GM12878 (cell line): ENCODE data around the gene ULK1. TPM values are rescaled to one million over a fixed set of nuclear protein-coding genes. Genes with fewer than 3 reads are reported as not detected.

ENCODE experiments used
- ATAC-seq: fragments of 200-7000 bp; cut with Tn5 transposase; 3 replicates; pipeline ENCODE4 v1.9.1; 2020; ENCODE audit warnings: mild to moderate bottlenecking, moderate library complexity
- BruUV-seq: library from RNA; stranded (reverse); fragments of 400-500 nt; replicated peaks from 2 replicates; lab custom pipeline; 2021; lab: Mats Ljungman, UMichigan
- CTCF ChIA-PET: fragments of 300-600 bp; sonication (Branson Sonifier 250); formaldehyde crosslinking; extraction: SDS; loops from one replicate; lab custom pipeline; 2021; ENCODE audit warnings: inconsistent platforms; lab: Yijun Ruan, JAX
- POLR2A ChIA-PET: fragments of 350-600 bp; formaldehyde crosslinking; extraction: SDS; loops from one replicate; lab custom pipeline; 2021; ENCODE audit warnings: inconsistent platforms; lab: Charles Lee
- RAD21 ChIA-PET: fragments of 300-600 bp; sonication (Branson Sonifier 250); formaldehyde crosslinking; loops from one replicate; lab custom pipeline; 2023; ENCODE audit warnings: antibody characterized with exemption; ENCODE audit not compliant: unreplicated experiment; lab: Charles Lee
- SMC1A ChIA-PET: fragments of 300-600 bp; sonication (Branson Sonifier 250); formaldehyde crosslinking; loops from one replicate; lab custom pipeline; 2023; ENCODE audit not compliant: unreplicated experiment, uncharacterized antibody; lab: Charles Lee
- DNase-seq: peaks from one replicate; pipeline ENCODE4 v3.0.0-alpha.2; 2011; ENCODE audit warnings: low read depth, low spot score
- FAIRE-seq: peaks from 3 replicates; lab custom pipeline; 2011; peaks lifted over from hg19 to GRCh38; lab: Jason Lieb, UNC
- H2AFZ ChIP-seq: 2 replicates; pipeline ENCODE4 v1.6.0; 2011; ENCODE audit warnings: low read depth, low read length, control low read depth; ENCODE audit not compliant: control insufficient read depth
- H3K27ac ChIP-seq: 2 replicates; pipeline ENCODE4 v1.5.1; 2011; ENCODE audit warnings: control low read depth; ENCODE audit not compliant: control insufficient read depth, insufficient read depth
- H3K27me3 ChIP-seq, 2 experiments: replicated peaks in 1 of 2; 2 replicates each; pipeline versions ENCODE4 v1.6.0 to v1.6.1; 2011; ENCODE audit warnings: low read length in 1 of 2; ENCODE audit not compliant: control insufficient read depth in 2 of 2, insufficient read depth in 2 of 2
- H3K36me3 ChIP-seq, 2 experiments: 2 replicates each; pipeline ENCODE4 v1.5.1; 2011; ENCODE audit warnings: low read length in 1 of 2; ENCODE audit not compliant: control insufficient read depth in 2 of 2, insufficient read depth in 2 of 2
- H3K4me1 ChIP-seq: 2 replicates; pipeline ENCODE4 v1.6.1; 2011; ENCODE audit warnings: mild to moderate bottlenecking, low read length, moderate library complexity, mixed read lengths; ENCODE audit not compliant: control insufficient read depth, insufficient read depth
- H3K4me2 ChIP-seq: 2 replicates; pipeline ENCODE4 v1.6.0; 2011; ENCODE audit warnings: control low read depth; ENCODE audit not compliant: control insufficient read depth, insufficient read depth
- H3K4me3 ChIP-seq: fragments of 200-600 bp; sonication (generic); 2 replicates; pipeline ENCODE4 v1.5.1; 2016
- H3K79me2 ChIP-seq: 2 replicates; pipeline ENCODE4 v1.6.0; 2011; ENCODE audit warnings: low read length; ENCODE audit not compliant: control insufficient read depth, insufficient read depth
- H3K9ac ChIP-seq: 2 replicates; pipeline ENCODE4 v1.8.0; 2011; ENCODE audit warnings: low read length, control low read depth, mixed read lengths; ENCODE audit not compliant: control insufficient read depth, insufficient read depth
- H3K9me3 ChIP-seq: replicated peaks from 3 replicates; pipeline ENCODE4 v1.5.1; 2011; ENCODE audit warnings: mild to moderate bottlenecking, low read length; ENCODE audit not compliant: control insufficient read depth, insufficient read depth
- H4K20me1 ChIP-seq: 2 replicates; pipeline ENCODE4 v1.6.0; 2011; ENCODE audit not compliant: control insufficient read depth, insufficient read depth
- BRCA1 ChIP-seq: IDR thresholded peaks from 2 replicates; pipeline ENCODE4 v1.6.1; 2011; ENCODE audit warnings: low read depth, low read length, improper control_type of control experiment
- CBX3 ChIP-seq: fragments of 200-600 bp; sonication (generic); IDR thresholded peaks from 2 replicates; pipeline ENCODE4 v1.6.1; 2016; ENCODE audit warnings: low read depth, borderline replicate concordance
- NFXL1 ChIP-seq: fragments of 450-650 bp; IDR thresholded peaks from 2 replicates; pipeline ENCODE4 v1.6.1; 2017; ENCODE audit warnings: antibody characterized with exemption, mild to moderate bottlenecking, borderline replicate concordance
- NRF1 ChIP-seq: conservative IDR thresholded peaks from 2 replicates; pipeline ENCODE4 v1.6.1; 2011; ENCODE audit warnings: mild to moderate bottlenecking, low read depth, low read length, improper control_type of control experiment
- POLR2A ChIP-seq: IDR thresholded peaks from 2 replicates; pipeline ENCODE4 v1.6.1; 2011; ENCODE audit warnings: low read depth, mild to moderate bottlenecking, low read length
- POLR2AphosphoS5 ChIP-seq: IDR thresholded peaks from 2 replicates; pipeline ENCODE4 v1.6.1; 2011; ENCODE audit warnings: mild to moderate bottlenecking, low read length, inconsistent platforms
- WGBS: methylation state at CpG from one replicate; pipeline ENCODE4 v1.1.6; 2016; ENCODE audit warnings: low lambda C conversion rate; ENCODE audit not compliant: insufficient replicate concordance, insufficient coverage; ENCODE audit errors: missing lambda C conversion rate; 5-methylcytosine and 5-hydroxymethylcytosine counted together
- in situ Hi-C: fragments of 300-500 bp; cut with MboI; formaldehyde crosslinking; loops from 9 replicates; pipeline ENCODE4 v1.14.3; 2018; ENCODE audit warnings: mixed read lengths
- intact Hi-C: fragments of 100-400 bp; cut with micrococcal nuclease; formaldehyde crosslinking; loops from one replicate; pipeline ENCODE4 v1.14.2; 2022; ENCODE audit not compliant: unreplicated experiment
- polyA plus RNA-seq, 11 experiments: library from polyadenylated mRNA; depleted of rRNA in 4 of 11; unstranded in 6 of 11; stranded (reverse) in 5 of 11; fragments of >200 nt; fragmentation: Nextera tagmentation in 4 of 11; fragmentation: Illumina TruSeq in 1 of 11; extraction: Ambion mirVana in 4 of 11; extraction: Trizol in 1 of 11; gene quantifications; 1 replicate in 1 of 11; 2 replicates in 10 of 11; pipeline versions ENCODE4 v1.2.1 to v1.2.3, GENCODE V29; 2011 to 2016; ENCODE audit warnings: inconsistent platforms in 2 of 11, missing spikeins in 2 of 11, low read depth in 1 of 11
- total RNA-seq, 4 experiments: library from RNA; depleted of rRNA in 3 of 4; stranded (reverse); fragments of >200 nt in 3 of 4; fragmentation: Illumina TruSeq in 1 of 4; extraction: Trizol in 1 of 4; gene quantifications; 2 replicates each; pipeline versions ENCODE4 v1.2.1 to v1.2.3, GENCODE V29; 2013 to 2021
- TF ChIP-seq, protein P1 (sequence below): IDR thresholded peaks from 2 replicates; pipeline ENCODE4 v1.6.1; 2011; ENCODE audit warnings: borderline replicate concordance, low read depth, mild to moderate bottlenecking, moderate library complexity, low read length; ENCODE audit not compliant: insufficient read depth, poor library complexity, severe bottlenecking

The ULK1 gene
- total and polyA plus RNA-seq, 10 of the 15 experiments (the other 5 are each of a cell fraction or from before 2014, with no cell fraction given) = 0.13 to 14.1 (median 1.5) TPM

DNA sequence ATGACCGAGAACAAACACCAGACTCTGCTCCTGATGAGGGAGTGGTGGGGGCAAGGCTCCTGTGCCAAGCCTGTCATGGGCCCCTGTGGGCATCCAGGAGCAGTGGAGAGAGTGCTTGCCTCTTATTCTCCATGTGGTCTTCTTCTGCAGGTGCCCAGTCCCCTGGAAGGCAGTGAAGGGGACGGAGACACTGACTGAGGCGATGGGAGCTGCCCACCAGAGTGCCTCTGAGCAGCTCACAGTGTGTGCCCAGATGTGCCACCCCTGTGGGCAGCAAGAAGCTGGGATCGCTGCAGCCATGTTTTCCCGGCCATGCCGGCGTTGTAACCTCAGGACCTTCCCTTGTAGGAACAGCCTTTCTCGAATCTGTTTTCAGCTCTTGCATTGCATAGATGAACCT lies 49.0 kb downstream of the ULK1 start:
- SMC1A ChIA-PET = no interaction called here
- no peak overlapping the region for H3K4me3 ChIP-seq
- DNase-seq = no peak
- TF ChIP-seq BRCA1 = no peak
- peak; percentile 27; the same call in 1 of the 2 replicates for TF ChIP-seq POLR2A
- TF ChIP-seq, all 136 proteins: peak for 1
- intact Hi-C loops = no loop called here
- no TSS peak for BruUV-seq
- peaks cover 6 to 15% of the 10 kb centered on the region in 2 experiments; a peak in 3 of 4 replicates for H3K36me3 ChIP-seq
- H3K79me2 ChIP-seq = no peaks in the 10 kb centered on the region
- in situ Hi-C loops = no loop called here
- ATAC-seq (no peak), FAIRE-seq (no peak)
- H4K20me1 ChIP-seq = no peaks in the 10 kb centered on the region
- H3K27me3 ChIP-seq = no peaks in the 10 kb centered on the region
- ChIA-PET CTCF (no interaction called here), POLR2A (no interaction called here), RAD21 (no interaction called here)
- H2AFZ ChIP-seq = no peak overlapping the region
- no peak overlapping the region for H3K27ac ChIP-seq
- 98% methylated on average over 8 of the region's 8 CpGs for WGBS
- H3K9me3 ChIP-seq = no peaks in the 10 kb centered on the region
- no peak overlapping the region for H3K9ac ChIP-seq
- no peaks in the 10 kb centered on the region for H3K4me1 ChIP-seq
- no peak overlapping the region for H3K4me2 ChIP-seq

DNA sequence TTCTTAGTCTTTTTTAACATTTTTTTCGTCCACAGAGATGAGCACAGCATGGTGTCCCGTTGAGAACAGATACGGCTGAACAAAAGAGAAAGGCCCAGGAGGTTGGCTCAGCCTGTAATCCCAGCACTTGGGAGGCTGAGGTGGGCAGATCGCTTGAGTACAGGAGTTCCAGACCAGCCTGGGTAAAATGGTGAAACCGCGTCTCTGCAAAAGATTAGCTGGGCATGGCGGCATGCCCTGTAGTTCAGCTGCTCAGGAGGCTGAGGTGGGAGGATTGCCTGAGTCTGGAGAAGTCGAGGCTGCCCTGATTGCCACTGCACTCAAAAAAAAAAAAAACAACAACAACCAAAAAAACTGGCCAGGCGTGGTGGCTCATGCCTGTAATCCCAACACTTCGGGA lies 49.5 kb downstream of the ULK1 start:
- no peak for FAIRE-seq
- intact Hi-C loops = no loop called here

More for the DNA sequence above, 49.5 kb downstream of the ULK1 start:
- Histone ChIP-seq H3K9me3 (no peaks in the 10 kb centered on the region), H3K79me2 (no peaks in the 10 kb centered on the region), H3K27ac (no peak overlapping the region), H2AFZ (no peak overlapping the region), H3K4me1 (no peaks in the 10 kb centered on the region), H3K4me2 (no peak overlapping the region), H3K36me3 (peaks cover 6 to 15% of the 10 kb centered on the region in 2 experiments; a peak in 3 of 4 replicates), H4K20me1 (no peaks in the 10 kb centered on the region), H3K4me3 (no peak overlapping the region), H3K9ac (no peak overlapping the region), H3K27me3 (no peaks in the 10 kb centered on the region)
- TF ChIP-seq, protein P1, sequence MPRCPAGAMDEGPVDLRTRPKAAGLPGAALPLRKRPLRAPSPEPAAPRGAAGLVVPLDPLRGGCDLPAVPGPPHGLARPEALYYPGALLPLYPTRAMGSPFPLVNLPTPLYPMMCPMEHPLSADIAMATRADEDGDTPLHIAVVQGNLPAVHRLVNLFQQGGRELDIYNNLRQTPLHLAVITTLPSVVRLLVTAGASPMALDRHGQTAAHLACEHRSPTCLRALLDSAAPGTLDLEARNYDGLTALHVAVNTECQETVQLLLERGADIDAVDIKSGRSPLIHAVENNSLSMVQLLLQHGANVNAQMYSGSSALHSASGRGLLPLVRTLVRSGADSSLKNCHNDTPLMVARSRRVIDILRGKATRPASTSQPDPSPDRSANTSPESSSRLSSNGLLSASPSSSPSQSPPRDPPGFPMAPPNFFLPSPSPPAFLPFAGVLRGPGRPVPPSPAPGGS = no peak
- TF ChIP-seq NRF1 (no peak), POLR2AphosphoS5 (no peak), NFXL1 (no peak), CBX3 (no peak)
- no peak for ATAC-seq
- ChIA-PET SMC1A (no interaction called here), RAD21 (no interaction called here), POLR2A (no interaction called here), CTCF (interaction anchor here (0.6 kb wide), 1 partner anchor 1016 kb away, joined by 3 read pairs; no protein-coding TSS in a partner anchor)
- BruUV-seq = no TSS peak
- DNase-seq = no peak
- WGBS = 97% methylated on average over 10 of the region's 10 CpGs
- in situ Hi-C loops = no loop called here
